ENCODE measurements around the gene ARFGAP1.

Gene ARFGAP1

DNA sequence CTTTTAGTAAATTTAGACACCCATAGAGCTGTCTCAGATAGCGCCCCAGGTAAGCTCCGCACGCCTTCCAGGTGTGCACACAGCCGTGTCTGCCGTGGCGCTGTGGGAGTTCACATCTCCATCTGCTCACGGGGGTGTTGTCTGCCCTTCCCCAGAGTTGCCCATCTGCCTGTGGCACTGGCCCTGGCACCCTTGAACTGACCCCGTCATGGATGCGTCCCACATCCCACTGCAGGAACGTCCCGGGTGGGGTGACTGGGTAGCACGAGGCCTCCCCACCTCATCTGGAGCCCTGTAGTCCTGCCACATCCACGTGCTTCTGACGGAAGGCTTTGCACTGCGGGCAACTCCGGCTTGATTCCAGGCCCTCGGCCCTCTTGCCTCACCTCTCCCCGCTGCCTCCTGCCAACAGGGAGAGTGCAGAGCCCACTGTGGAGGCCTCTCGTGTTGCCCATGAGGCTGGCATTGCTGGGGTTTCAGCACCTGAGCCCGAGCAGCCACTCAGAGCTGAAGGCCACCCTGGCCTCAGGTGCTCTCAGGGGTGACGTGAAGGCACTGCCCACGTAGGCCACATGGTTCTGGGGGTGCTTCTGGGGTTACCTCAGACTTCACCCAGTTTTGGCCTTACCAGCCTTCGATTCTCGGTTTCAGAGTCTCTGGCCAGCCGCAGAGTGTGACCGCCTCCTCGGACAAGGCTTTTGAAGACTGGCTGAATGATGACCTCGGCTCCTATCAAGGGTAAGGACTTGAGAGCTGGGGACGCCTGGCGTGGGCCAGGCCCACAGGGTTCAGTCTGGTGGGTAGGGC lies 5.1 kb downstream of the ARFGAP1 start:
- no peak for DNase-seq (ENCODE audit: low read depth in 2 of 2)

DNA sequence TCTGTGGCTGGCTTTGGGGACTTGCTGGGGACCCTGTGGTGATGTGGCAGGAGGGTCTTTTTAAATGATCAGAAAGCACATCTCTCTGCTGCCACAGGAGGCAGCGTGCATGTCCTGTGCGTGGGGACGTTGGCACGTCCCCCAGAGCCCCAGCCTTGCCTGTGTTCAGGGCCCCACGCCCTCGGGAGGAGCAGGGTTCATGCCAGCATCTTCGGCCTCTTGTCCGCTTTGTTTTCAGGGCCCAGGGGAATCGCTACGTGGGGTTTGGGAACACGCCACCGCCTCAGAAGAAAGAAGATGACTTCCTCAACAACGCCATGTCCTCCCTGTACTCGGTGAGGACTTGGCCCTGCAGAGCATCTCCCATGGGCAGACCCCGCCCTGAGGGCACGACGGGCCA lies 6.0 kb downstream of the ARFGAP1 start:
- no peak for DNase-seq (ENCODE audit: low read depth in 2 of 2)

GRCh38 chr20:63279931-63280330 lies 7.3 kb downstream of the ARFGAP1 start:
- DNase-seq (ENCODE audit: low read depth in 2 of 2) = no peak

GRCh38 chr20:63280371-63280770 lies 7.8 kb downstream of the ARFGAP1 start:
- no peak for DNase-seq (ENCODE audit: low read depth in 2 of 2)

- no peak for DNase-seq (ENCODE audit: low read depth in 2 of 2)
Observed at GRCh38 chr20:63280929-63281545, 8.4 kb downstream of the ARFGAP1 start.

DNA sequence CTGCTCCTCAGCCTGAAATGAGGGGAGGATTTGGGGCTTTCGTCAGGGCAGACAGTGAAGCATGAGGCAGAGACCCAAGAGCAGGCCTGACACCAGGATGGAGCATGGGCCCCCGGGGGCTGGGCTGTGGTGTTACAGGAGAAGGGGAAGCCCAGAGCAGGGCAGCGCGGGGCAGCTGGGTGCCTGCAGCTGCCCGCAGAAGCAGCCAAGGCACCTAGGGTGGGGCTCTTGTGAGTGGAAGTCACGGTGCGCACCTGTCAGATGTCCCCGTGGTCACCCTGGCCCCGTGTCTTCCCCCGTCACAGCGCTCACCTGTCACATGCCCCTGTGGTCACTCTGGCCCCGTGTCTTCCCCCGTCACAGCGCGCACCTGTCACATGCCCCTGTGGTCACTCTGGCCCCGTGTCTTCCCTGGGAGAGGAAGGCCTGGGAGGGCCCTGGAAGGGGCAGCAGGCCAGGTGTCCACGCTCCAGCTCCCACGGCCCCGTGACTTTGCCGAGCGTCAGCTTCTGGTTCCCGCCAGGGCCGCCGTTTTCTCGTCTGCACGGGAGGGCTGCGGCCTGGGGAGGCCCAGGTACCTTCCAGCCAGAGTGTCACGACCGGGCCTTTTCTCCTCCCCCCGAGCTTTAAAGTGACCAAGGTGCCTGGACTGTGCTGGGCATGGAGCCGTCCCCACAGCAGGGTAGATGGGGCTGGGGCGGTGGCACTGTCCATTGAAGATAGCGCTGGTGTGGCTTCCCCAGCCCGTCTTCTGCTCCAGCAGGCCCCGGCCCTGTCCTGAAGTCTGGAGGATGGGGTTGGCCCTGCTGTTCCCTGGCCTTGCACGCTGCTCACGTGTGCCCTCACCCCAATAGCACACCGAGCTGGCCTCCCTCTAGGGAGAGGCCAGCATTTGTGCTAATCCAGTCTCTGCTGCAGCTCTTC lies 9.4 kb downstream of the ARFGAP1 start:
- DNase-seq (ENCODE audit: low read depth in 2 of 2) = no peak

DNA sequence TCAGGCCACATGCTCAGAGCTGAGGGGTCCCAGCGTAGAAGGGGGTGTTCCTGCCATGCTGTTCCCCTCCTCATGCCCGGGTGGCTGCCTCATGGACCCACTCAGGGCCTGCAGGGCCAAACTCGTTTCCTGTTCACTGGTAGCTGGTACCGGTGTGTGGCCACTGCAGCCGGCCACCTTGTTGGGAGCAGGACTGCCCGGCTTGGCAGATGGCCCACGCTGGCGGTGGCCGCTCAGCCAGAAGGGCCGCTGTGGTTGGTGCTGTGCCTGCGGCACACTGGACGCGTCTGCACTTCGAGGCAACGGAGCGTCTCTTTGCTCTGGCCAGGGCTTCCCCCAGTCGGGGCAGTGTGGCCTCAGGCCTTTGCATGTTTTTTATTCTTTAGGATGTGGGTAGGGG lies 10.3 kb downstream of the ARFGAP1 start:
- no peak for DNase-seq (ENCODE audit: low read depth in 2 of 2)

DNA sequence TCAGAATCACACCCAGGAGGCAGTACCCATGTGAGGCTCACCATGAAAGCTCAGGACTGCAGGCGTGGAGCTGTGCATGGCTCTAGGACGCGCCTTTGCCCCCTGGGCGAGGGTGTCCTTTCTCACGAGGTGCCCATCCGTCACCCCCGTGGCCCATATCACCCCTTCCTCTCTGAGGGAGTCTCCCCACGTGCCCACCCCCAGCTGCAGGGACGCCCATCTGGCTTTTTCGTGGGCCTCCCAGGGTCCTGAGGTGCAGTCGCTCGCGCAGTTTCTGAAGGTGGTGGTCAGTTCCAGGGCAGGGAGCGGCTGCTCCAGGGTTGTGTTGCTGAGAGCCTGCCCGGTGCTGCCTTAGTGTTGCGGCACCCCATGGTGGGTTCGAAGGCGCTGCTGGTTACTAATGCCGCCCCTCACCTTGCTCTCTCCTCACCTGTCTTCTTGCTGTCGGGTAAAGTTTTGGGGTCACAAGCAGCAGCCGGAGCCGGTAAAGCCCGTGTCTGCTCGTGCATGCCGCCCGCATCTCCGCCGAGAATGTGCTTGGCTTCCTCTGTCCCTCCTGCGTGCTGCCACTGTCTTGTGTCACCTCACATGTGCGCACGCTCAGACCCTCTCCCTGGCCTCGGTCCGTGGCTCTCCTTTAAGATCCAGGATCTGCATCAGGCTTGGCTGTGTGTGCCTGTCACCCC lies 10.9 kb downstream of the ARFGAP1 start:
- DNase-seq (ENCODE audit: low read depth in 2 of 2) = no peak

GRCh38 chr20:63284083-63284440 lies 11.4 kb downstream of the ARFGAP1 start:
- DNase-seq (ENCODE audit: low read depth in 2 of 2) = no peak

- DNase-seq (ENCODE audit: low read depth in 2 of 2) = no peak
Observed at GRCh38 chr20:63284544-63284949, 11.9 kb downstream of the ARFGAP1 start.

DNA sequence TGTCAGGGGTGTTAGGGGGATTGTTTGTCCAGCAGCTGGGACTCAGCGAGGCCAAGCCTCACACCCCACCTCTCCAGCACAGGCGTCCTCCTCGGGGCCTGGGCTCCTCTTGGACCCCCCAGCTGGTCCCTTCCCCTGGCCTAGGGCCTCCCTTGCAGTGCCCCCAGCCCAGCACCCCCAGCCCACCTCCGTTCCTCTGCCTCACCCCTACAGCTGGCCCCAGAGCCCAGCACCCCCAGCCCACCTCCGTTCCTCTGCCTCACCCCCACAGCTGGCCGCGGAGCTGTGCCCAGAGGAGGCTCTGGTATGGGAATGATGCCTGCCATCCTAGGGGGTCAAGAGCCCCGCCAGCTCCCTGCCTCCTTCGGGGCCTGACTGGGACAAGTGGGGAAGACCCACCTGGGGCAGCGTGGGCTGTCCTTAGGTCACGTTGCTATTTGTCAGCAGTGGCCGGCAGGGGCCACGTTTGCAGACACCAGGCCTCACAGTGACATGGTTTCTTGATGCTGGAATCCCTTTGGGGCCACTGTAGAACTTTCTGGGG lies 12.4 kb downstream of the ARFGAP1 start:
- DNase-seq (ENCODE audit: low read depth in 2 of 2) = no peak

DNA sequence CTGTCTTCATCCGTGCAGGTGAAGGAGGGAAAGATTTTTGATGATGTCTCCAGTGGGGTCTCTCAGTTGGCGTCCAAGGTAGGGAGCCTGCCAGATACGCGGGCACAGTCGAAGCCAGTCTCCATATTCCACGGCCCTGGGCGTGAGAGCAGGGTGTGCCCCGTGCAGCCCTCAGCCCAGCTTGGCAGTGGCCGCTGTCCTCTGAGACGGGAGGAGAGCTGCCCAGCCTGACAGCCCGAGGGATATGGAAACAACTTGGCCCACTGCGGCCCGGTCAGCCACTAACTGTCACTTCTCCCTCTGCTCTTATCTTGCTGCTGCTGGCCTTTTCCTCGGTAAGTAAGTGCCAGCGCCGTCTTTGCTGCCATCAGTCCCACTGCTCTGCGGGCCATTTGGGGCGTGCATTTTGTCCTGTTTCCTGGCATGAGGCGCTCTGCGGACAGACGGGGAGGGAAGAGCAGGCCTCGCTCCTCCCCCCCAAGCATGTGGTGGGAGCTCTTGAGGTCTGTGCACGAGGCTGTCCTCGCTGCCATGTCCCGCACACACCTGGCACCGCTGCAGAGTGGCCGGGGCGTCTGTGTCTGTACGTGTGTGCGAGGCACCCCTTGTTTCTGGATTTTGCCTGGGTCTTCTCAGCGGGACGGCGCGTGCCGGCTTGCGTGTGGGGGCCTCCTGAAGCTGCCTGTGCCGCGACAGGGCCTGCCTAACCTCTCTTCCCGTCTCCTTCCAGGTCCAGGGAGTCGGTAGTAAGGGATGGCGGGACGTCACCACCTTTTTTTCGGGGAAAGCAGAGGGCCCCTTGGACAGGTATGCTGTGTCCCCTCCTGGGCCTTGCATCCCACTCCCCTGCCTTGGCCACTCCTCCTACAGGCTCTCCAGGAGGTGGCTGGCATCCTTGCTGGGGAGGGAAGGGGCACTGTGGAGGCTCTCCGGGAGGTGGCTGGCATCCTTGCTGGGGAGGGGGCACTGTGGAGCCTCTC lies 13.3 kb downstream of the ARFGAP1 start:
- no peak for DNase-seq (ENCODE audit: low read depth in 2 of 2)

DNA sequence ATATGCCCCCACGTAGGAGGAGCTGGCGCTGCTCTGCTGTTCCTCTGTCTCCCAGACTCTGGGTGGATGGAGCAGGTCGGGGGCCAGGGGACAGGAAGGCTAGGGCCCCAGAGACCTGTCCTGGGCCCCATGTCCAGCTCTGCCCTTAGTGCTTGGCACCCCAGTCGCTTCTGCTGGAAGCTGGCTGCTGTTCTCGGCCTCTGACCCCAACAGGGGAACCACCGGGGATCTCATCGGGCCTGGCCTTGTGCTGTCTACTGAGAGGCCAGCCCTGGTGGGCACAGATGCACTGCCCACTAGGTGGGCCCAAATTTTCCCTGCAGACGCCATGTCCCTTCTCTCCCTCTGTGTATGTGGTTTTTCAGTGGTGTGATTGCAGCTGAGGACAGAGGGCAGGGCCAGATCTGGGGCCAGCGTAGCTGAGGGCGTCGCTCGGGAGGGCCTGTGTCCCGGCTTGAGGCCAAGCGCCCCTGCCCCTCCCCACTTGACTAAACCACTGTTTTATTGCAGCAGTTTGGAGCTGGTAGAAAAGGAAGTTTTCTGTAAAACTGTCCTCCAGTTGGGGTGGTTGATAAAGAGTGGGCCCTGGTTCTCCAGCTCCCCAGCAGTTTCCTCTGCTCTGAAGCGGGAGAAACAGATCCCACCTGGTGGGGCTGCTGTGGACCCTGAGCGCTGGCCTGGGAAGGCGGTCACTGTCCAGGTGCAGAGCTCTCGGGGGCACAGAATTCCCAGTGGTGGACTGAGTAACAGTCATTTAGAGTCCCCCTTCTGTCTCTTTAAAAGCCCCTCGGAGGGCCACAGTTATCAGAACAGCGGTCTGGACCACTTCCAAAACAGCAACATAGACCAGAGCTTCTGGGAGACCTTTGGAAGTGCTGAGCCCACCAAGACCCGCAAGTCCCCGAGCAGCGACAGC lies 14.4 kb downstream of the ARFGAP1 start:
- DNase-seq (ENCODE audit: low read depth in 2 of 2) = no peak

GRCh38 chr20:63287697-63288580 lies 15.3 kb downstream of the ARFGAP1 start:
- DNase-seq (ENCODE audit: low read depth in 2 of 2) = no peak

GRCh38 chr20:63288581-63289251 lies 16.1 kb downstream of the ARFGAP1 start:
- DNase-seq (ENCODE audit: low read depth in 2 of 2) = no peak

DNA sequence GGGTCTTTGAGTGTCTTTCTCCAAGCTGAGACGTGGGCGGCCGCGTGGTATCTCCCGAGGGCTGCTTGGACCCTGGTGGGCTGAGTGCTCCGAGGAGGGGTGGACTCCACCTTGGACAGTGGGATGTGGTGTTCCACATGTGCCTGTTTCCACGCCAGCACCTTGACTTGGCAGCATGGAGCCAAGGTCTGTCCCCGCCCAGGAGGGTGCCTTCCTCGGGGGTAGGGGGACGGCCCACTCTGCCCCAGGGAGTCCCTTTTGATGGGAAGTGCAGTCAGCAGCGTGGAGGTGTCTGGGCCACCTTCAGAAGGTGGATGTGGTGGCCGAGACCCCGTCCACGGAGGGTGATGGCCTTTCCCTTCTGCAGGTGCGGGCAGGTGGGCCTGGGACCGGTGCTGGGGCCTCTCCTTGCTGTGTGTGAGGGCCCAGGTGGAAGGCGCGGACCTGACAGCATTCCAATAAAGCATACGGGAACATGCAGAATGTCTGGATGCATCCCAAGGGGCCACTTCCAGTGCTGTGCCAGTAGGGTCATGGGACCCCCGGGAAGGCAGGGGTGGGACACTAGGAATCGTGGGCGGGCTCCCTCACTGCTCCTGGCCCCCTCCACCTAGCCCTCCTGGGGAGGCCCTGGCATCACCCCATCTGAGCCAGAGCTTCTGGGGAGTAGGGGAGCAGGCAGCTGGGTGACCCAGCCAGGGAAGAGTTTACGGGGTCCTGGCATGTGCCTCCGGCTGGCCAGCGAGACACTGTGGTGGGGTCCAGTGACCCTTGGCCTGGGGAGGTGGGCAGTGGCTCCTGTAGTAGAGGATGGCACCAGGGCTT lies 16.9 kb downstream of the ARFGAP1 start:
- DNase-seq (ENCODE audit: low read depth in 2 of 2) = no peak

DNA sequence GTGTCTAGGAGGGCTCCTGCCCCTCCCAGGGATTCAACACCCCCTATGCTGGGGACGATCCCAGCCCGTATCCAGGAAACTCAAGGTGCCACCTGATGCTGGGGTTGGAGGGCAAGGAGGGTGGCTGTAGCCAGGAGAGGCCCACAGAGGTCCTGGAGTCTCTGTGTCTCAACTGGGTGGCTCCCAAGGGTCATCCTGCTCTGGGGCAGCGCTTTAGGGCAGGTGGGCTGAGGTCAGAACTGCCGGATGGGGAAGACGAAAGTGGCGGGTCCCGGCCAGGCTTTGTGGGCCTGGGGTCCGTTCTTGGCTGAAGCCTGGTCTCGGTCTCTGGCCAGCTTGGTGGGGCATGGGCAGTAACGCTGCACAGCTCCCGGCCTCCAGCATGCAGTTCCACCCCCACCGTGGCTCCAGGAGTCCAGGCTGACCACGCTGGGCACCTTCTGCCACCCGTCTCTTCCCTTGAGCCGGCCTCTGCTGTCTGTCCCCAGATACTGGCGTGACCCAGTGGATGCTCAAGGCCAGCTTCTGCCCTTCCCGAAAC lies 17.6 kb downstream of the ARFGAP1 start:
- no peak for DNase-seq (ENCODE audit: low read depth in 2 of 2)
